ENCODE data around the gene ZCCHC2.

DNA sequence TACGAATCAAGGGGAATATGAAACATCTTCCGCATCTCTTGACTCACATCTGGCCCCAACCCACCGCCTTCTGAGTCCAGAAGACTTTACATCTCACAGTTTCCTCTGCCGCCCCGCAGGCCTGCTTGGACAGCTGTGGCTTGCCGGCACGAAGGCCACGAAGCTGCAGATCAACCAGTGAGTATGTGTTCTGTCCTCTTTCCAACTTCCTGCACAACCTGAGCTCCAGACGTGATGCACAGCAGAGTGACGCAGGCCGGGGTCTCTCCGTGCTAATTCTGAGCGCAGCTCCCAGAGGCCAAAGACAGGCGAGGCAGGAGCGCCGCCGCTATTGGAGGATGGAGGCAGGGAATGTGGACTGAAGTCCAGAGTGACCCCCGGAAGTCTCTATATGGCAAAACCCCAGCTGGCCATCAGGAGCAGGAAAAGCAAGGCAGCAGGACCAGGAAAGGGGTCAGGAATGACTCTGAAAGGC is 93.5 kb downstream of the ZCCHC2 start:
- TF ChIP-seq, protein P1, sequence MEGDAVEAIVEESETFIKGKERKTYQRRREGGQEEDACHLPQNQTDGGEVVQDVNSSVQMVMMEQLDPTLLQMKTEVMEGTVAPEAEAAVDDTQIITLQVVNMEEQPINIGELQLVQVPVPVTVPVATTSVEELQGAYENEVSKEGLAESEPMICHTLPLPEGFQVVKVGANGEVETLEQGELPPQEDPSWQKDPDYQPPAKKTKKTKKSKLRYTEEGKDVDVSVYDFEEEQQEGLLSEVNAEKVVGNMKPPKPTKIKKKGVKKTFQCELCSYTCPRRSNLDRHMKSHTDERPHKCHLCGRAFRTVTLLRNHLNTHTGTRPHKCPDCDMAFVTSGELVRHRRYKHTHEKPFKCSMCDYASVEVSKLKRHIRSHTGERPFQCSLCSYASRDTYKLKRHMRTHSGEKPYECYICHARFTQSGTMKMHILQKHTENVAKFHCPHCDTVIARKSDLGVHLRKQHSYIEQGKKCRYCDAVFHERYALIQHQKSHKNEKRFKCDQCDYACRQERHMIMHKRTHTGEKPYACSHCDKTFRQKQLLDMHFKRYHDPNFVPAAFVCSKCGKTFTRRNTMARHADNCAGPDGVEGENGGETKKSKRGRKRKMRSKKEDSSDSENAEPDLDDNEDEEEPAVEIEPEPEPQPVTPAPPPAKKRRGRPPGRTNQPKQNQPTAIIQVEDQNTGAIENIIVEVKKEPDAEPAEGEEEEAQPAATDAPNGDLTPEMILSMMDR (optimal IDR thresholded peaks at IDR 0.05 in 1 of 3, IDR thresholded peaks at IDR 0.05 in 1 of 3, conservative IDR thresholded peaks at IDR 0.05 in 1 of 3; ENCODE audit: extremely low read depth in 1 of 3, insufficient read depth in 2 of 3, low read length in 3 of 3) = no peak
- no peak for TF ChIP-seq EZH2 (IDR thresholded peaks at IDR 0.05; ENCODE audit: low read length)
